GM23338 (cell line): ENCODE results near the gene KCNJ10. TPM values are rescaled to one million over a fixed set of nuclear protein-coding genes. Genes with fewer than 3 reads are reported as not detected.

Experiments
- ATAC-seq: fragments of 200-7000 bp; cut with Tn5 transposase; 3 replicates; pipeline ENCODE4 v1.9.1; 2020
- DNase-seq: peaks from one replicate; pipeline ENCODE4 v3.0.0-alpha.2; 2015; ENCODE audit warnings: low spot score
- H2AFZ ChIP-seq: fragments of 200-600 bp; sonication (generic); 2 replicates; pipeline ENCODE4 v1.8.0; 2016; ENCODE audit warnings: antibody characterized with exemption, mild to moderate bottlenecking, moderate library complexity
- H3F3A ChIP-seq: fragments of 200-600 bp; sonication (generic); replicated peaks from 2 replicates; pipeline ENCODE4 v1.8.0; 2017; ENCODE audit warnings: antibody characterized with exemption, mixed run types, low read depth
- H3K27ac ChIP-seq: fragments of 200-600 bp; sonication (generic); 2 replicates; pipeline ENCODE4 v1.6.1; 2016; ENCODE audit warnings: low read depth
- H3K27me3 ChIP-seq: fragments of 200-600 bp; sonication (generic); 2 replicates; pipeline ENCODE4 v1.8.0; 2016; ENCODE audit warnings: mild to moderate bottlenecking, mixed run types, moderate library complexity; ENCODE audit not compliant: insufficient read depth
- H3K36me3 ChIP-seq: fragments of 200-600 bp; sonication (generic); 2 replicates; pipeline ENCODE4 v1.8.0; 2016; ENCODE audit warnings: mild to moderate bottlenecking; ENCODE audit not compliant: insufficient read depth
- H3K4me1 ChIP-seq: fragments of 200-600 bp; sonication (generic); 2 replicates; pipeline ENCODE4 v1.8.0; 2016; ENCODE audit warnings: mild to moderate bottlenecking, moderate library complexity; ENCODE audit not compliant: insufficient read depth
- H3K4me2 ChIP-seq: fragments of 200-600 bp; sonication (generic); 2 replicates; pipeline ENCODE4 v1.7.1; 2017; ENCODE audit warnings: mixed run types
- H3K4me3 ChIP-seq: fragments of 200-600 bp; sonication (generic); 2 replicates; pipeline ENCODE4 v1.6.1; 2016; ENCODE audit warnings: mixed run types
- H3K79me2 ChIP-seq: fragments of 200-600 bp; sonication (generic); replicated peaks from 2 replicates; pipeline ENCODE4 v1.8.0; 2017; ENCODE audit warnings: mild to moderate bottlenecking; ENCODE audit not compliant: insufficient read depth
- H3K9me2 ChIP-seq: fragments of 200-600 bp; sonication (generic); 2 replicates; pipeline ENCODE4 v1.8.0; 2017; ENCODE audit not compliant: insufficient read depth
- H4K20me1 ChIP-seq: fragments of 200-600 bp; sonication (generic); replicated peaks from 2 replicates; pipeline ENCODE4 v1.8.0; 2017; ENCODE audit warnings: mild to moderate bottlenecking; ENCODE audit not compliant: insufficient read depth
- H3K27ac Mint-ChIP-seq: 2 replicates; pipeline ENCODE4 v1.8.0; 2020; ENCODE audit warnings: inconsistent platforms, mild to moderate bottlenecking, moderate library complexity, mixed read lengths
- H3K27me3 Mint-ChIP-seq: 3 replicates; pipeline ENCODE4 v1.8.0; 2022; ENCODE audit warnings: low read depth, mild to moderate bottlenecking, moderate library complexity, mixed read lengths, inconsistent platforms; ENCODE audit not compliant: insufficient read depth, poor library complexity
- H3K36me3 Mint-ChIP-seq: 3 replicates; pipeline ENCODE4 v1.8.0; 2021; ENCODE audit warnings: low read depth, mild to moderate bottlenecking, inconsistent platforms, moderate library complexity, mixed read lengths
- H3K4me1 Mint-ChIP-seq: 3 replicates; pipeline ENCODE4 v1.8.0; 2020; ENCODE audit warnings: mild to moderate bottlenecking, inconsistent platforms, mixed read lengths
- H3K4me3 Mint-ChIP-seq: 3 replicates; pipeline ENCODE4 v1.8.0; 2021; ENCODE audit warnings: moderate library complexity, mild to moderate bottlenecking, inconsistent platforms, mixed read lengths
- H3K9me3 Mint-ChIP-seq: 3 replicates; pipeline ENCODE4 v1.8.0; 2020; ENCODE audit warnings: moderate library complexity, mild to moderate bottlenecking, inconsistent platforms, mixed read lengths
- CREB1 ChIP-seq: fragments of 250-450 bp; sonication (Bioruptor Pico); IDR thresholded peaks from 2 replicates; pipeline ENCODE4 v1.5.0; 2020; ENCODE audit warnings: low read depth, mild to moderate bottlenecking, moderate library complexity
- CTCF ChIP-seq, 2 experiments: fragments of 200-600 bp in 1 of 2; sonication (generic) in 1 of 2; conservative IDR thresholded peaks; 2 replicates each; pipeline versions ENCODE4 v1.5.1 to v1.6.1; 2016 to 2017; ENCODE audit warnings: antibody characterized with exemption in 2 of 2, low read depth in 2 of 2, mild to moderate bottlenecking in 2 of 2, moderate library complexity in 1 of 2
- ETS1 ChIP-seq: IDR thresholded peaks from 2 replicates; pipeline ENCODE4 v1.6.1; 2016; ENCODE audit warnings: antibody characterized with exemption
- EZH2 ChIP-seq: fragments of 200-600 bp; sonication (generic); IDR thresholded peaks from one replicate; pipeline ENCODE4 v1.8.0; 2017; ENCODE audit warnings: antibody characterized with exemption, mild to moderate bottlenecking, low read depth; ENCODE audit not compliant: unreplicated experiment
- EZH2phosphoT487 ChIP-seq: fragments of 200-600 bp; sonication (generic); IDR thresholded peaks from one replicate; pipeline ENCODE4 v1.8.1; 2018; ENCODE audit warnings: antibody characterized with exemption; ENCODE audit not compliant: unreplicated experiment
- JUNB ChIP-seq: IDR thresholded peaks from one replicate; pipeline ENCODE4 v1.6.1; 2016; ENCODE audit warnings: antibody characterized with exemption; ENCODE audit not compliant: unreplicated experiment
- NANOG ChIP-seq: IDR thresholded peaks from 2 replicates; pipeline ENCODE4 v1.6.1; 2016; ENCODE audit warnings: antibody characterized with exemption, borderline replicate concordance
- POLR2AphosphoS5 ChIP-seq: IDR thresholded peaks from 2 replicates; pipeline ENCODE4 v1.6.1; 2016; ENCODE audit warnings: antibody characterized with exemption, low read depth
- REST ChIP-seq: IDR thresholded peaks from one replicate; pipeline ENCODE4 v1.6.1; 2018; ENCODE audit warnings: antibody characterized with exemption; ENCODE audit not compliant: unreplicated experiment
- STAT1 ChIP-seq: IDR thresholded peaks from one replicate; pipeline ENCODE4 v1.6.1; 2016; ENCODE audit warnings: antibody characterized with exemption; ENCODE audit not compliant: unreplicated experiment
- ZNF114 ChIP-seq: fragments of 250-450 bp; sonication (Bioruptor Pico); IDR thresholded peaks from 2 replicates; pipeline ENCODE4 v1.5.0; 2020; ENCODE audit warnings: mild to moderate bottlenecking, moderate library complexity
- ZNF331 ChIP-seq: fragments of 250-450 bp; sonication (Bioruptor Pico); IDR thresholded peaks from 2 replicates; pipeline ENCODE4 v1.5.0; 2020; ENCODE audit warnings: low read depth, mild to moderate bottlenecking, moderate library complexity
- ZNF462 ChIP-seq: fragments of 250-450 bp; sonication (Bioruptor Pico); IDR thresholded peaks from 2 replicates; pipeline ENCODE4 v1.5.0; 2020; ENCODE audit warnings: mild to moderate bottlenecking, moderate library complexity
- polyA plus RNA-seq: library from polyadenylated mRNA; unstranded; fragments of >200 nt; fragmentation: Nextera tagmentation; extraction: Ambion mirVana; gene quantifications from 2 replicates; pipeline ENCODE4 v1.2.1, GENCODE V29; 2016
- total RNA-seq: library from RNA; depleted of rRNA; stranded (reverse); fragments of >200 nt; shearing (Covaris generic); gene quantifications from 2 replicates; pipeline ENCODE4 v1.2.3, GENCODE V29; 2014

KCNJ10 gene
- total and polyA plus RNA-seq, 2 experiments from 2014 or later: 1.4 to 2.8 TPM

GRCh38 chr1:160071289-160071688 lies 1.3 kb upstream of the KCNJ10 start:
- Histone ChIP-seq H3K79me2 (no peaks in the 10 kb centered on the region), H3K4me2 (peak overlapping the region; percentile 83), H3K9me2 (no peaks in the 10 kb centered on the region), H3K4me1 (peaks cover 21% of the 10 kb centered on the region), H3K4me3 (peak overlapping the region; percentile 87; the same call in 1 of the 2 replicates), H4K20me1 (no peaks in the 10 kb centered on the region), H3K36me3 (no peaks in the 10 kb centered on the region), H3K27ac (no peak overlapping the region), H2AFZ (peak overlapping the region; percentile 97), H3K27me3 (peaks cover 48% of the 10 kb centered on the region), H3F3A (peaks cover 4% of the 10 kb centered on the region; the same call in 1 of the 2 replicates)
- ATAC-seq (no peak), DNase-seq (no peak)
- Mint-ChIP-seq H3K4me3 (no peak overlapping the region), H3K27ac (no peak overlapping the region), H3K9me3 (no peaks in the 10 kb centered on the region; the same call in 2 of the 3 replicates), H3K4me1 (peaks cover 30% of the 10 kb centered on the region), H3K36me3 (no peaks in the 10 kb centered on the region), H3K27me3 (peaks cover 16% of the 10 kb centered on the region)
- TF ChIP-seq ETS1 (no peak), NANOG (no peak), POLR2AphosphoS5 (no peak), ZNF462 (CRISPR knock-in tag) (no peak), REST (no peak), CTCF (conservative IDR thresholded peaks at IDR 0.05; ENCODE audit: low read depth in 2 of 2) (no peak), STAT1 (no peak), CREB1 (CRISPR knock-in tag) (no peak), EZH2 (no peak), EZH2phosphoT487 (no peak), ZNF331 (CRISPR knock-in tag) (no peak), ZNF114 (no peak), JUNB (no peak)
